K562 (cell line): ENCODE results near the gene CCDC85C. TPM values are rescaled to one million over a fixed set of nuclear protein-coding genes. Genes with fewer than 3 reads are reported as not detected.

Experiments used
- ATAC-seq: fragments of 200-7000 bp; cut with Tn5 transposase; 3 replicates; pipeline ENCODE4 v1.9.1; 2020; ENCODE audit warnings: moderate library complexity
- BruUV-seq: library from RNA; stranded (reverse); fragments of 400-500 nt; replicated peaks from 2 replicates; lab custom pipeline; 2021; lab: Mats Ljungman, UMichigan
- CTCF ChIA-PET: fragments of 300-600 bp; formaldehyde crosslinking; extraction: SDS; loops from one replicate; lab custom pipeline; 2021; ENCODE audit warnings: low intra/inter-chr PET ratio; lab: Yijun Ruan, JAX
- POLR2A ChIA-PET: fragments of 300-600, 350-650 bp; sonication (Branson Sonifier 250); formaldehyde crosslinking; extraction: SDS; loops from one replicate; lab custom pipeline; 2021; ENCODE audit warnings: antibody characterized with exemption, inconsistent platforms; lab: Yijun Ruan, JAX
- DNase-seq, 4 experiments: peaks; one replicate each; pipeline versions ENCODE4 v3.0.0 to v3.0.0-alpha.2; 2011 to 2018; ENCODE audit warnings: low spot score in 3 of 4, mixed read lengths in 3 of 4; ENCODE audit errors: extremely low read depth in 1 of 4
- FAIRE-seq: peaks from 2 replicates; lab custom pipeline; 2011; peaks lifted over from hg19 to GRCh38; lab: Jason Lieb, UNC
- H2AFZ ChIP-seq: 2 replicates; pipeline ENCODE4 v1.6.0; 2011; ENCODE audit warnings: low read depth, low read length, control low read depth, inconsistent platforms
- H3K27ac ChIP-seq: fragments of 200-600 bp; 3 replicates; pipeline ENCODE4 v1.8.0; 2011; ENCODE audit warnings: low read depth, mild to moderate bottlenecking, control low read depth, inconsistent platforms, low read length, moderate library complexity, mixed read lengths; ENCODE audit errors: extremely low read depth
- H3K27me3 ChIP-seq, 2 experiments: fragments of 300-600 bp in 1 of 2; 2 replicates in 1 of 2; 3 replicates in 1 of 2; pipeline versions ENCODE4 v1.6.0 to v1.8.0; 2011; ENCODE audit warnings: inconsistent platforms in 2 of 2, low read length in 2 of 2, mild to moderate bottlenecking in 1 of 2, mixed read lengths in 1 of 2, moderate library complexity in 1 of 2; ENCODE audit not compliant: control insufficient read depth in 2 of 2, insufficient read depth in 2 of 2
- H3K36me3 ChIP-seq: fragments of 300-600 bp; 3 replicates; pipeline ENCODE4 v1.8.0; 2011; ENCODE audit warnings: mild to moderate bottlenecking, low read length, inconsistent platforms; ENCODE audit not compliant: control insufficient read depth, insufficient read depth
- H3K4me1 ChIP-seq, 2 experiments: fragments of 200-600 bp in 1 of 2; replicated peaks in 1 of 2; 2 replicates in 1 of 2; 3 replicates in 1 of 2; pipeline versions ENCODE4 v1.5.1 to v1.8.0; 2011; ENCODE audit warnings: inconsistent platforms in 2 of 2, low read length in 2 of 2, mild to moderate bottlenecking in 1 of 2, mixed read lengths in 1 of 2, moderate library complexity in 1 of 2; ENCODE audit not compliant: control insufficient read depth in 2 of 2, insufficient read depth in 2 of 2
- H3K4me2 ChIP-seq: 2 replicates; pipeline ENCODE4 v1.6.1; 2011; ENCODE audit warnings: low read length, control low read depth, inconsistent platforms, mixed read lengths; ENCODE audit not compliant: insufficient read depth
- H3K4me3 ChIP-seq: fragments of 200-600 bp; sonication (generic), shearing (Covaris generic); 2 replicates; pipeline ENCODE4 v1.5.1; 2016; ENCODE audit warnings: control low read depth, inconsistent platforms
- H3K79me2 ChIP-seq: fragments of 200-600 bp; 3 replicates; pipeline ENCODE4 v1.8.0; 2011; ENCODE audit warnings: low read length, inconsistent platforms; ENCODE audit not compliant: control insufficient read depth, insufficient read depth
- H3K9ac ChIP-seq, 2 experiments: 2 replicates each; pipeline versions ENCODE4 v1.6.0 to v1.6.1; 2011; ENCODE audit warnings: low read depth in 2 of 2, low read length in 2 of 2, control low read depth in 1 of 2, inconsistent platforms in 1 of 2, mild to moderate bottlenecking in 1 of 2, mixed read lengths in 1 of 2; ENCODE audit not compliant: insufficient read depth in 1 of 2
- H3K9me1 ChIP-seq: one replicate; pipeline ENCODE4 v1.6.0; 2011; ENCODE audit warnings: inconsistent platforms, mild to moderate bottlenecking, low read length, moderate library complexity; ENCODE audit not compliant: control insufficient read depth, insufficient read depth
- H3K9me3 ChIP-seq: replicated peaks from 2 replicates; pipeline ENCODE4 v1.5.1; 2011; ENCODE audit warnings: low read depth, low read length, inconsistent platforms; ENCODE audit not compliant: control insufficient read depth, insufficient read depth
- H4K20me1 ChIP-seq: replicated peaks from 2 replicates; pipeline ENCODE4 v1.6.1; 2011; ENCODE audit warnings: low read length, inconsistent platforms, mixed read lengths; ENCODE audit not compliant: control insufficient read depth, insufficient read depth
- ELF4 ChIP-seq: fragments of 450-650 bp; formaldehyde crosslinking; IDR thresholded peaks from 2 replicates; pipeline ENCODE4 v1.4.0; 2022; ENCODE audit warnings: missing genetic modification characterization
- EZH2 ChIP-seq: IDR thresholded peaks from 2 replicates; pipeline ENCODE4 v1.6.1; 2012; ENCODE audit warnings: low read depth, mild to moderate bottlenecking, inconsistent platforms, low read length, borderline replicate concordance
- FOXM1 ChIP-seq, 2 experiments: fragments of 450-650 bp in 1 of 2; sonication (generic) in 1 of 2; formaldehyde crosslinking in 1 of 2; IDR thresholded peaks; 2 replicates each; pipeline versions ENCODE4 v1.6.1 to v1.9.0; 2017 to 2022; ENCODE audit warnings: low read depth in 2 of 2, mild to moderate bottlenecking in 2 of 2, missing genetic modification reagents in 1 of 2, moderate library complexity in 1 of 2
- GATAD2A ChIP-seq: fragments of 450-650 bp; IDR thresholded peaks from 2 replicates; pipeline ENCODE4 v1.6.1; 2017
- GMEB1 ChIP-seq: fragments of 250-450 bp; sonication (Bioruptor Pico); IDR thresholded peaks from 2 replicates; pipeline ENCODE4 v1.4.0; 2020; ENCODE audit warnings: mild to moderate bottlenecking
- HMGN3 ChIP-seq: IDR thresholded peaks from 2 replicates; pipeline ENCODE4 v1.6.1; 2011; ENCODE audit warnings: borderline replicate concordance, low read depth, mild to moderate bottlenecking, mixed read lengths, low read length; ENCODE audit not compliant: insufficient read length; ENCODE audit errors: extremely low read depth
- MYC ChIP-seq, 2 experiments: fragments of 250-450 bp in 1 of 2; sonication (Bioruptor Pico) in 1 of 2; IDR thresholded peaks; 2 replicates each; pipeline versions ENCODE4 v1.5.1 to v1.6.1; 2012 to 2021; ENCODE audit warnings: low read depth in 2 of 2, borderline replicate concordance in 1 of 2, improper control_type of control experiment in 1 of 2, low read length in 1 of 2, mild to moderate bottlenecking in 1 of 2, moderate library complexity in 1 of 2
- SMARCC2 ChIP-seq: fragments of 450-650 bp; IDR thresholded peaks from 2 replicates; pipeline ENCODE4 v1.6.1; 2017; ENCODE audit warnings: antibody characterized with exemption, moderate library complexity, mild to moderate bottlenecking, low read depth
- TBL1XR1 ChIP-seq, 2 experiments: IDR thresholded peaks; 2 replicates each; pipeline ENCODE4 v1.6.1; 2012; ENCODE audit warnings: improper control_type of control experiment in 2 of 2, low read length in 2 of 2, mild to moderate bottlenecking in 1 of 2
- ZNF232 ChIP-seq: sonication (generic); formaldehyde crosslinking; IDR thresholded peaks from 2 replicates; pipeline ENCODE4 v1.8.0; 2022; ENCODE audit warnings: mild to moderate bottlenecking, missing genetic modification reagents
- ZNF253 ChIP-seq: fragments of 250-450 bp; sonication (Bioruptor Pico); conservative IDR thresholded peaks from 2 replicates; pipeline ENCODE4 v1.6.1; 2021; ENCODE audit warnings: mild to moderate bottlenecking
- WGBS: fragments of 100-300 bp; shearing (Covaris generic); methylation state at CpG from one replicate; pipeline ENCODE4 v1.1.6; 2016; ENCODE audit warnings: low coverage, mixed read lengths; ENCODE audit not compliant: insufficient coverage; ENCODE audit errors: missing lambda C conversion rate; 5-methylcytosine and 5-hydroxymethylcytosine counted together
- in situ Hi-C: fragments of 300-500 bp; cut with MboI; formaldehyde crosslinking; loops from 4 replicates; pipeline ENCODE4 v1.15.0; 2018; ENCODE audit warnings: inconsistent platforms, mixed read lengths
- intact Hi-C: fragments of 100-400 bp; cut with micrococcal nuclease; formaldehyde crosslinking; loops from 2 replicates; pipeline ENCODE4 v1.14.2; 2022
- polyA plus RNA-seq, 8 experiments: library from polyadenylated mRNA; depleted of rRNA in 4 of 8; stranded (reverse) in 5 of 8; unstranded in 3 of 8; fragments of >200 nt; fragmentation: Nextera tagmentation in 2 of 8; fragmentation: Illumina TruSeq in 1 of 8; extraction: Ambion mirVana in 2 of 8; extraction: Trizol in 1 of 8; gene quantifications; 2 replicates each; pipeline versions ENCODE4 v1.2.1 to v1.2.3, GENCODE V29; 2011 to 2014; ENCODE audit warnings: inconsistent platforms in 1 of 8, missing spikeins in 1 of 8
- total RNA-seq, 7 experiments: library from RNA; depleted of rRNA in 6 of 7; stranded (reverse); fragments of >200 nt in 6 of 7; fragmentation: Illumina TruSeq in 2 of 7; extraction: Trizol in 2 of 7; gene quantifications; 2 replicates each; pipeline versions ENCODE4 v1.2.1 to v1.2.3, GENCODE V29; 2011 to 2021; ENCODE audit warnings: low replicate concordance in 1 of 7
- TF ChIP-seq, protein P1 (sequence below), 3 experiments: IDR thresholded peaks in 2 of 3; conservative IDR thresholded peaks in 1 of 3; 2 replicates each; pipeline ENCODE4 v1.5.1; 2011 to 2012; ENCODE audit warnings: low read length in 3 of 3, mild to moderate bottlenecking in 3 of 3, control low read depth in 2 of 3, improper control_type of control experiment in 1 of 3, inconsistent platforms in 1 of 3, low read depth in 1 of 3, mixed read lengths in 1 of 3, moderate library complexity in 1 of 3; ENCODE audit not compliant: insufficient read depth in 2 of 3
- TF ChIP-seq, protein P2 (sequence below): fragments of 250-450 bp; sonication (Bioruptor Pico); IDR thresholded peaks from 2 replicates; pipeline ENCODE4 v1.4.0; 2020

The CCDC85C gene
- total and polyA plus RNA-seq, 9 of the 15 experiments (the other 6 are each of a cell fraction or from before 2014, with no cell fraction given), result 0.18 to 22.0 (median 6.3) TPM

DNA sequence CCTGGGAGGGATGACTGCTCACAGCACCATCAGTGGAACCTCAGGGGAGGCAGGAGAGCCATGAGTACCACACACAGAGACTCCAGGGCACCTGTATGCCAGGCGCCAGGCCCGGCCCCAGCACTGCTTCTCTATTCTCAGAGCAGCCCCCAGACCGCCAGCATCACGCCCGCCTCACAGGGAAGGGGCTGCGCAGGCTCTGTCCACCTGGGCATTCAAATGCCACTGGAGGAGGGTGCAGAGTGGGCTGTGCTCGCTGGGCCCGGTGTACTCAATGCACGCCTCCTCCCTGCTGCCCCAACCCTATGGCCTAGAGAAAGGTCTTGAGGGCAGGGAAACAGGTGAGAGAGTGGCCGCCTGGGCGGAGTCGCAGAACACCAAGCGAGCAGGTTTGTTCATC lies 43.6 kb downstream of the CCDC85C start:
- Histone ChIP-seq H4K20me1 (peaks cover 24% of the 10 kb centered on the region), H3K36me3 (no peaks in the 10 kb centered on the region), H3K79me2 (no peaks in the 10 kb centered on the region), H3K4me3 (no peak overlapping the region), H2AFZ (no peak overlapping the region), H3K27ac (no peak overlapping the region), H3K27me3 (no peaks in the 10 kb centered on the region), H3K9ac (no peak overlapping the region), H3K4me1 (peaks cover 0 to 28% of the 10 kb centered on the region in 2 experiments; a peak in 2 of 5 replicates), H3K4me2 (no peak overlapping the region), H3K9me3 (no peaks in the 10 kb centered on the region), H3K9me1 (no peaks in the 10 kb centered on the region)
- no TSS peak for BruUV-seq
- WGBS, result 95% methylated on average over 8 of the region's 13 CpGs
- intact Hi-C loops (no loop called here), in situ Hi-C loops (no loop called here)
- no peak for ATAC-seq
- FAIRE-seq, result no peak
- ChIA-PET CTCF (no interaction called here), POLR2A (no interaction called here)
- no peak for DNase-seq
- TF ChIP-seq EZH2, result no peak
- TF ChIP-seq, protein P1, sequence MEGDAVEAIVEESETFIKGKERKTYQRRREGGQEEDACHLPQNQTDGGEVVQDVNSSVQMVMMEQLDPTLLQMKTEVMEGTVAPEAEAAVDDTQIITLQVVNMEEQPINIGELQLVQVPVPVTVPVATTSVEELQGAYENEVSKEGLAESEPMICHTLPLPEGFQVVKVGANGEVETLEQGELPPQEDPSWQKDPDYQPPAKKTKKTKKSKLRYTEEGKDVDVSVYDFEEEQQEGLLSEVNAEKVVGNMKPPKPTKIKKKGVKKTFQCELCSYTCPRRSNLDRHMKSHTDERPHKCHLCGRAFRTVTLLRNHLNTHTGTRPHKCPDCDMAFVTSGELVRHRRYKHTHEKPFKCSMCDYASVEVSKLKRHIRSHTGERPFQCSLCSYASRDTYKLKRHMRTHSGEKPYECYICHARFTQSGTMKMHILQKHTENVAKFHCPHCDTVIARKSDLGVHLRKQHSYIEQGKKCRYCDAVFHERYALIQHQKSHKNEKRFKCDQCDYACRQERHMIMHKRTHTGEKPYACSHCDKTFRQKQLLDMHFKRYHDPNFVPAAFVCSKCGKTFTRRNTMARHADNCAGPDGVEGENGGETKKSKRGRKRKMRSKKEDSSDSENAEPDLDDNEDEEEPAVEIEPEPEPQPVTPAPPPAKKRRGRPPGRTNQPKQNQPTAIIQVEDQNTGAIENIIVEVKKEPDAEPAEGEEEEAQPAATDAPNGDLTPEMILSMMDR (IDR thresholded peaks at IDR 0.05 in 2 of 3, conservative IDR thresholded peaks at IDR 0.05 in 1 of 3; ENCODE audit: insufficient read depth in 2 of 3, low read depth in 1 of 3, low read length in 3 of 3), result no peak
- no peak for TF ChIP-seq ZNF253 (CRISPR knock-in tag)
- TF ChIP-seq GMEB1, result no peak
- no peak for TF ChIP-seq MYC (IDR thresholded peaks at IDR 0.05; ENCODE audit: low read depth, low read length)
- no peak for TF ChIP-seq MYC (CRISPR knock-in tag; IDR thresholded peaks at IDR 0.05; ENCODE audit: borderline replicate concordance, low read depth)
- TF ChIP-seq FOXM1 (IDR thresholded peaks at IDR 0.05; ENCODE audit: low read depth), result no peak
- no peak for TF ChIP-seq FOXM1 (CRISPR knock-in tag; IDR thresholded peaks at IDR 0.05; ENCODE audit: low read depth)
- TF ChIP-seq, protein P2, sequence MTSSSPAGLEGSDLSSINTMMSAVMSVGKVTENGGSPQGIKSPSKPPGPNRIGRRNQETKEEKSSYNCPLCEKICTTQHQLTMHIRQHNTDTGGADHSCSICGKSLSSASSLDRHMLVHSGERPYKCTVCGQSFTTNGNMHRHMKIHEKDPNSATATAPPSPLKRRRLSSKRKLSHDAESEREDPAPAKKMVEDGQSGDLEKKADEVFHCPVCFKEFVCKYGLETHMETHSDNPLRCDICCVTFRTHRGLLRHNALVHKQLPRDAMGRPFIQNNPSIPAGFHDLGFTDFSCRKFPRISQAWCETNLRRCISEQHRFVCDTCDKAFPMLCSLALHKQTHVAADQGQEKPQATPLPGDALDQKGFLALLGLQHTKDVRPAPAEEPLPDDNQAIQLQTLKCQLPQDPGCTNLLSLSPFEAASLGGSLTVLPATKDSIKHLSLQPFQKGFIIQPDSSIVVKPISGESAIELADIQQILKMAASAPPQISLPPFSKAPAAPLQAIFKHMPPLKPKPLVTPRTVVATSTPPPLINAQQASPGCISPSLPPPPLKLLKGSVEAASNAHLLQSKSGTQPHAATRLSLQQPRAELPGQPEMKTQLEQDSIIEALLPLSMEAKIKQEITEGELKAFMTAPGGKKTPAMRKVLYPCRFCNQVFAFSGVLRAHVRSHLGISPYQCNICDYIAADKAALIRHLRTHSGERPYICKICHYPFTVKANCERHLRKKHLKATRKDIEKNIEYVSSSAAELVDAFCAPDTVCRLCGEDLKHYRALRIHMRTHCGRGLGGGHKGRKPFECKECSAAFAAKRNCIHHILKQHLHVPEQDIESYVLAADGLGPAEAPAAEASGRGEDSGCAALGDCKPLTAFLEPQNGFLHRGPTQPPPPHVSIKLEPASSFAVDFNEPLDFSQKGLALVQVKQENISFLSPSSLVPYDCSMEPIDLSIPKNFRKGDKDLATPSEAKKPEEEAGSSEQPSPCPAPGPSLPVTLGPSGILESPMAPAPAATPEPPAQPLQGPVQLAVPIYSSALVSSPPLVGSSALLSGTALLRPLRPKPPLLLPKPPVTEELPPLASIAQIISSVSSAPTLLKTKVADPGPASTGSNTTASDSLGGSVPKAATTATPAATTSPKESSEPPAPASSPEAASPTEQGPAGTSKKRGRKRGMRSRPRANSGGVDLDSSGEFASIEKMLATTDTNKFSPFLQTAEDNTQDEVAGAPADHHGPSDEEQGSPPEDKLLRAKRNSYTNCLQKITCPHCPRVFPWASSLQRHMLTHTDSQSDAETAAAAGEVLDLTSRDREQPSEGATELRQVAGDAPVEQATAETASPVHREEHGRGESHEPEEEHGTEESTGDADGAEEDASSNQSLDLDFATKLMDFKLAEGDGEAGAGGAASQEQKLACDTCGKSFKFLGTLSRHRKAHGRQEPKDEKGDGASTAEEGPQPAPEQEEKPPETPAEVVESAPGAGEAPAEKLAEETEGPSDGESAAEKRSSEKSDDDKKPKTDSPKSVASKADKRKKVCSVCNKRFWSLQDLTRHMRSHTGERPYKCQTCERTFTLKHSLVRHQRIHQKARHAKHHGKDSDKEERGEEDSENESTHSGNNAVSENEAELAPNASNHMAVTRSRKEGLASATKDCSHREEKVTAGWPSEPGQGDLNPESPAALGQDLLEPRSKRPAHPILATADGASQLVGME, result no peak
- no peak for TF ChIP-seq GATAD2A
- no peak for TF ChIP-seq ELF4
- no peak for TF ChIP-seq TBL1XR1 (IDR thresholded peaks at IDR 0.05; ENCODE audit: low read length in 2 of 2)
- no peak for TF ChIP-seq HMGN3
- TF ChIP-seq SMARCC2, result no peak
- TF ChIP-seq ZNF232 (CRISPR knock-in tag), result no peak
